Measurements from ENCODE around the gene DMWD. TPM values are rescaled to one million over a fixed set of nuclear protein-coding genes. Genes with fewer than 3 reads are reported as not detected.

Gene DMWD
- polyA plus RNA-seq, 2 of the 4 experiments (the other 2 are of a cell fraction) = 17.1 to 31.3 TPM

DNA sequence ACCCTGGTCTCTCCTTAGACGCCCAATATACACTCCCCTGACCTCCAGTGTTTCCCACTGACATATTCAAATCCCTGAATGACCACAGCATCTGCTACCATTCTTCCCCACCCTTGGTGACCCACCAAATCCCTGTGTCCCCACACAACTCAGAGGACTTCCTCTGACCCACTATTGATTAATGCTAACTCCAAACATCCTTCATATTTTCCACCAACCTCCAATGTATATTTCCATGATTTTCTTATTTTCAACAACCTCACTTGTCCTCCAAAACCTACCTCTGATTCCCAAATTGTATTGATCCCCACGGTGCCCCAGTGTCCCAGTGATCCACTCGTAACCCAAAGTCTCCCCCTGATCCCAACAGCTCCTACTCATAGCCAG, 526 bp upstream of the DMWD start (continued):
- TF ChIP-seq, protein P1, sequence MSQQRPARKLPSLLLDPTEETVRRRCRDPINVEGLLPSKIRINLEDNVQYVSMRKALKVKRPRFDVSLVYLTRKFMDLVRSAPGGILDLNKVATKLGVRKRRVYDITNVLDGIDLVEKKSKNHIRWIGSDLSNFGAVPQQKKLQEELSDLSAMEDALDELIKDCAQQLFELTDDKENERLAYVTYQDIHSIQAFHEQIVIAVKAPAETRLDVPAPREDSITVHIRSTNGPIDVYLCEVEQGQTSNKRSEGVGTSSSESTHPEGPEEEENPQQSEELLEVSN (IDR thresholded peaks at IDR 0.05; ENCODE audit: borderline replicate concordance, low read depth) = no peak
- no peak for TF ChIP-seq CBX8 (IDR thresholded peaks at IDR 0.05)

DNA sequence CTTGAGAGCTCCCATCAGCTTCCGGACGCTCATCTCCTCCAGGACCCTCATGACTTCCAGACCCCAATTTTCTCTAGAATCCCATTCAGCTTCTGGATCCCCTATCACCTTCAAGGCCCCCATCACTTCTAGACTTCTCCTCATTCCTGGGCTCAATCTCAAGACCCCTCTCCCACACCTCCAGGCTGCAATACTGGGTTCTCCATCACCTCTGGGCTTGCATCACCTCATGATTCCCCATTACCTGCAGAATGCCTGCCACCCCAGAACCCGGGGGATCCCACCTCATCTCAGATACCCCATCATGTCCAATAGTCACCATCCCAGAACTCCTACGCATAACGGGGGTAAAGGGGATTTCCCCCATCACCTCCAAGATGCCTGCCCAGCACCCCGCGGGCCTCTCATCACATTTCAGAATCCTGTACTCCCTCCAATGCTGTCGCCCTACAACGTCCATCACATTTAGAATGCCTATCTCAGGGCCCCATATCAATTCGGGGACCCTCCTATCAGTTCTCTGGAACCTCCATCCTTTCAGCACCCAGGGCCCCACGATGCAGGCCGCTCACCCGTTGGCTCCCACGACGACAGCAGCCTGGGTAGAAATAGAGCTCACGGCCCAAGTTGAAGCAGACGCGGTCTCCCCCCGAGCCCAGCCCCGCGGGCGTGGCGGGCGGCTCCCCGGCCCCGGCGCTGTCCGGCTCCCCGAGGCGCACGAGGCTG, 738 bp downstream of the DMWD start:
- ChIA-PET CTCF (interaction anchor here (1.9 to 74.3 kb wide), 3 partner anchors 7 to 98 kb away, joined by 8 to 2204 read pairs (median 2204); partner anchors contain the start of genes DMPK, DMWD, RSPH6A and SIX5), POLR2A (interaction anchor here (2.3 to 2.8 kb wide), 2 partner anchors 10 to 22 kb away, joined by 30 to 43 read pairs; partner anchors contain the start of genes DMPK and SIX5)
- peaks cover 19% of the 10 kb centered on the region for H3K4me1 ChIP-seq
- FAIRE-seq = no peak
- H3K4me3 ChIP-seq = peak overlapping the region; percentile 97
- no peak for DNase-seq (ENCODE audit: low read depth in 1 of 2, low spot score in 1 of 2)
- peak overlapping the region; percentile 97 for H3K4me2 ChIP-seq
- H3K27ac ChIP-seq = peak overlapping the region; percentile 87 to 98
- TF ChIP-seq, protein P2, sequence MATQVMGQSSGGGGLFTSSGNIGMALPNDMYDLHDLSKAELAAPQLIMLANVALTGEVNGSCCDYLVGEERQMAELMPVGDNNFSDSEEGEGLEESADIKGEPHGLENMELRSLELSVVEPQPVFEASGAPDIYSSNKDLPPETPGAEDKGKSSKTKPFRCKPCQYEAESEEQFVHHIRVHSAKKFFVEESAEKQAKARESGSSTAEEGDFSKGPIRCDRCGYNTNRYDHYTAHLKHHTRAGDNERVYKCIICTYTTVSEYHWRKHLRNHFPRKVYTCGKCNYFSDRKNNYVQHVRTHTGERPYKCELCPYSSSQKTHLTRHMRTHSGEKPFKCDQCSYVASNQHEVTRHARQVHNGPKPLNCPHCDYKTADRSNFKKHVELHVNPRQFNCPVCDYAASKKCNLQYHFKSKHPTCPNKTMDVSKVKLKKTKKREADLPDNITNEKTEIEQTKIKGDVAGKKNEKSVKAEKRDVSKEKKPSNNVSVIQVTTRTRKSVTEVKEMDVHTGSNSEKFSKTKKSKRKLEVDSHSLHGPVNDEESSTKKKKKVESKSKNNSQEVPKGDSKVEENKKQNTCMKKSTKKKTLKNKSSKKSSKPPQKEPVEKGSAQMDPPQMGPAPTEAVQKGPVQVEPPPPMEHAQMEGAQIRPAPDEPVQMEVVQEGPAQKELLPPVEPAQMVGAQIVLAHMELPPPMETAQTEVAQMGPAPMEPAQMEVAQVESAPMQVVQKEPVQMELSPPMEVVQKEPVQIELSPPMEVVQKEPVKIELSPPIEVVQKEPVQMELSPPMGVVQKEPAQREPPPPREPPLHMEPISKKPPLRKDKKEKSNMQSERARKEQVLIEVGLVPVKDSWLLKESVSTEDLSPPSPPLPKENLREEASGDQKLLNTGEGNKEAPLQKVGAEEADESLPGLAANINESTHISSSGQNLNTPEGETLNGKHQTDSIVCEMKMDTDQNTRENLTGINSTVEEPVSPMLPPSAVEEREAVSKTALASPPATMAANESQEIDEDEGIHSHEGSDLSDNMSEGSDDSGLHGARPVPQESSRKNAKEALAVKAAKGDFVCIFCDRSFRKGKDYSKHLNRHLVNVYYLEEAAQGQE (IDR thresholded peaks at IDR 0.05) = peak; percentile 47; the same call in 1 of the 2 replicates
- no peak for TF ChIP-seq RCOR1 (IDR thresholded peaks at IDR 0.05; ENCODE audit: low read depth, low read length)
- no peak; a peak in 1 of 6 replicates for ATAC-seq
- WGBS (ENCODE audit: missing lambda C conversion rate) = 12% methylated on average over 23 of the region's 31 CpGs
- no peaks in the 10 kb centered on the region for H3K9me3 ChIP-seq

DNA sequence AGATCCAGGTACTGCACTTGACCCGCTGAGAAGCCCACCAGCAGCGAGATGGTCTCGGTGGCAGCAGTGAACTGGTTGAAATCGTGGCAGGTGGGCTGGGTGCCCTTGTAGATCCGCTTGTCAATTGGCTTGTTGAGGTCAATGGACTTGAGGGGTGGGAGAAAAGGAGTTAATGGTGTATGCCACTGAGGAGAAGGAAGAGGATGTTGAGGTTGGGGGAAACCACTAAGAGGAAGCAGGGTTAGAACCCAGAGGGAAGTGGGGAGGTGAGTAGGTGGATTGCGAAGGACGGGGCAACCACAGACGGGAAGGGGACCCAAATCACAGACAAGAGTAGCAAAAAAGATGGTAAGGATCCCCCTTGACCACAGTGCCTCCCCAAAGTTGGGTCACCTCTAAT, 1.7 kb downstream of the DMWD start:
- Histone ChIP-seq H3K4me1 (peaks cover 19% of the 10 kb centered on the region), H3K4me3 (0 out of 3 replicates have a peak overlapping the region, but pooled peaks have one; percentile 97), H3K27ac (no peak overlapping the region), H3K4me2 (peak overlapping the region; percentile 97), H3K9me3 (no peaks in the 10 kb centered on the region)
- ATAC-seq = no peak
- 96% methylated on average over 8 of the region's 8 CpGs for WGBS (ENCODE audit: missing lambda C conversion rate)
- no peak for FAIRE-seq
- TF ChIP-seq ZSCAN20 (CRISPR knock-in tag; IDR thresholded peaks at IDR 0.05) = no peak
- TF ChIP-seq, protein P3, sequence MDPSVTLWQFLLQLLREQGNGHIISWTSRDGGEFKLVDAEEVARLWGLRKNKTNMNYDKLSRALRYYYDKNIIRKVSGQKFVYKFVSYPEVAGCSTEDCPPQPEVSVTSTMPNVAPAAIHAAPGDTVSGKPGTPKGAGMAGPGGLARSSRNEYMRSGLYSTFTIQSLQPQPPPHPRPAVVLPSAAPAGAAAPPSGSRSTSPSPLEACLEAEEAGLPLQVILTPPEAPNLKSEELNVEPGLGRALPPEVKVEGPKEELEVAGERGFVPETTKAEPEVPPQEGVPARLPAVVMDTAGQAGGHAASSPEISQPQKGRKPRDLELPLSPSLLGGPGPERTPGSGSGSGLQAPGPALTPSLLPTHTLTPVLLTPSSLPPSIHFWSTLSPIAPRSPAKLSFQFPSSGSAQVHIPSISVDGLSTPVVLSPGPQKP (IDR thresholded peaks at IDR 0.05; ENCODE audit: low read depth, low read length) = no peak
- no peak for TF ChIP-seq SREBF2 (IDR thresholded peaks at IDR 0.05)
- TF ChIP-seq MAFK (IDR thresholded peaks at IDR 0.05; ENCODE audit: partially characterized antibody) = no peak
- no peak for TF ChIP-seq HOXA7 (CRISPR knock-in tag; IDR thresholded peaks at IDR 0.05)
- no peak for TF ChIP-seq EHMT2 (IDR thresholded peaks at IDR 0.05; ENCODE audit: low read depth)
- TF ChIP-seq CBX8 (IDR thresholded peaks at IDR 0.05) = no peak
- no peak for TF ChIP-seq KDM1A (IDR thresholded peaks at IDR 0.05; ENCODE audit: low read depth)
- no peak for TF ChIP-seq MAZ (IDR thresholded peaks at IDR 0.05; ENCODE audit: borderline replicate concordance, low read depth, low read length)
- no peak for TF ChIP-seq CHD4 (IDR thresholded peaks at IDR 0.05; ENCODE audit: borderline replicate concordance)
- no peak for TF ChIP-seq CBX2 (IDR thresholded peaks at IDR 0.05; ENCODE audit: borderline replicate concordance, low read depth)
- TF ChIP-seq RFX5 (IDR thresholded peaks at IDR 0.05) = no peak
- no peak for TF ChIP-seq ZNF302 (CRISPR knock-in tag; IDR thresholded peaks at IDR 0.05)
- TF ChIP-seq, protein P4, sequence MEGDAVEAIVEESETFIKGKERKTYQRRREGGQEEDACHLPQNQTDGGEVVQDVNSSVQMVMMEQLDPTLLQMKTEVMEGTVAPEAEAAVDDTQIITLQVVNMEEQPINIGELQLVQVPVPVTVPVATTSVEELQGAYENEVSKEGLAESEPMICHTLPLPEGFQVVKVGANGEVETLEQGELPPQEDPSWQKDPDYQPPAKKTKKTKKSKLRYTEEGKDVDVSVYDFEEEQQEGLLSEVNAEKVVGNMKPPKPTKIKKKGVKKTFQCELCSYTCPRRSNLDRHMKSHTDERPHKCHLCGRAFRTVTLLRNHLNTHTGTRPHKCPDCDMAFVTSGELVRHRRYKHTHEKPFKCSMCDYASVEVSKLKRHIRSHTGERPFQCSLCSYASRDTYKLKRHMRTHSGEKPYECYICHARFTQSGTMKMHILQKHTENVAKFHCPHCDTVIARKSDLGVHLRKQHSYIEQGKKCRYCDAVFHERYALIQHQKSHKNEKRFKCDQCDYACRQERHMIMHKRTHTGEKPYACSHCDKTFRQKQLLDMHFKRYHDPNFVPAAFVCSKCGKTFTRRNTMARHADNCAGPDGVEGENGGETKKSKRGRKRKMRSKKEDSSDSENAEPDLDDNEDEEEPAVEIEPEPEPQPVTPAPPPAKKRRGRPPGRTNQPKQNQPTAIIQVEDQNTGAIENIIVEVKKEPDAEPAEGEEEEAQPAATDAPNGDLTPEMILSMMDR (IDR thresholded peaks at IDR 0.05) = no peak
- POLR2A ChIA-PET = interaction anchor here (2.3 kb wide), 1 partner anchor 9 kb away, joined by 30 read pairs; the partner anchor contains the start of gene DMPK
- CTCF ChIA-PET = interaction anchor here (0.7 to 74.3 kb wide), 3 partner anchors 6 to 47 kb away, joined by 3 to 2204 read pairs (median 2204); partner anchors contain the start of genes DMPK, DMWD, RSPH6A and SIX5
- DNase-seq (ENCODE audit: low read depth in 1 of 2, low spot score in 1 of 2) = no peak

All from A549 (cell line).